GM21786 (cell line): Measurements from ENCODE around the gene DCX.

Source experiments
- ATAC-seq: cut with Tn5 transposase; IDR thresholded peaks from one replicate; pipeline ENCODE4 v1.9.1; 2021; ENCODE audit not compliant: unreplicated experiment

The DCX gene

DNA sequence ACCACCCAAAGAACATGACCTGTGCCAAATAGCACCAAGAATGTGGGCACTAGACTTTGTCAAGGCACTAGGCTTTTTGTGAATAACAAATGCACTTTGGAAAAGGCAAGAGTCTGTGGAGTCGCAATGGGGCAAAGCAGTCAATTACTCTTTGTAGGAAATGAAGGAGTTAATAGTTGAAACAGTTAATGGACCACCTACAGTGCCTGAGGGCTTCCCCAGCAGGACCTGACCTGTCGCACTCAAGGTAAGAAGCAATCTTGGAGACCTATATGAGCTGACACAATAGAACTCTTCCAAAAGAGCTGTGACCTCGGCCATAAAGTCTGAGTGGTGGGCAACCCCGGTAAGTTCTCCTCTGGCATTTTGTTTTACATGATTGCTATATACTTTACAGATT lies 92.5 kb downstream of the DCX start:
- no peak for ATAC-seq

DNA sequence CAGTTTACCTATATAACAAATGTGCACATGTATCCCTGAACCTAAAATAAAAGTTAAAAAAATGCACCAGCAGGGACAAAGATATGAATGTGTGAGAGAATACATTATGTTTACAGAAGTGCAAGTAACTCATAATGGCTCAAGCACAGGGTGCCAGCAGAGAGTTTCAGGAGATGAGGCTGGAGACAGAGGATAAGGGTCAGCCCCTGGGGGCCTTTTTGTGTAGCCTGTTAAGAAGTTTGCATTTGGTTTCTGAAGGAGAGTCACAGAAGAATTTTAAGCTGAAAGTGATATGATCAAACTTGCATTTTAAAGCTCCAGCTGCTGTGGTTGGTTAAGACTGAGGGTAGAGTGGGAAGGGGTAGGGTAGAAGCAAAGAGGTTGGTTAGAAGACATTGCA lies 93.1 kb downstream of the DCX start:
- no peak for ATAC-seq

DNA sequence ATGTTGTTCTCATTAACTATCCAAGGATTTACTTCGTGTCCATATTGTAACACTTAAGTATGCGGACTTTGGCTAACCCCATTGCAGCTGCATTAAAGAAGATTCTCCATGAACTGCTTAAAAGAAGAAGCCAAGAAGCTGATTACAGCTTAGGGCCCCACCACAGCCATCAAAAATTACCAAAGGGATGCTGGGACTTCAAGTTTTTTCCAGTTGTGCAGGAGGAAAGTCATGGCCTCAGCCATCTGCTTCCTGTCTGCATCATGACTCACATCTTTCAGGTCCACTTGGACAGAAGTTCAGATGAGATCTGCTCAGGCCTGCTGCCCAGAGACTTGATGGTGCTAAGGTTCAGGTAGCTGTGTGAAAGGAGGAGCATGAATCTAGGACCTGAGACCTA lies 102.9 kb downstream of the DCX start:
- ATAC-seq = no peak

DNA sequence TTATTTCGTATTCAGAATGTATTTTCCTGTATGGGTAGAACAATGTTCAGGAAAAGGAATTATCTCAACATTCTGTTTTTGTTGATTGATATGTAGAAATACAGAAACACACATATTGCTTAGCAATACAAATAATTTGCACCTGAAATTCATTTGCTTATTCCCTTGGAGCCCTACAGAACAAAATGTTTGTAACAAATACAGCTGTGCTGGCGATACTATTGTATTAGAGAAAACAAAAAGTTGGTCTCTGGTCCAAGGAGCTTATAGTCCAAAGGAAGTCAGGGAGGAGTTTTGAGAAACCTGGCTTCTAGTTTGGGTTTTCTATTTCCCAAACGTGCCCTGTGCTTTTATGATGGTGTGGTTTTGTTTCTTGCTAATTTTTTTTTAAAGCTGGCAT lies 104.0 kb downstream of the DCX start:
- no peak for ATAC-seq

DNA sequence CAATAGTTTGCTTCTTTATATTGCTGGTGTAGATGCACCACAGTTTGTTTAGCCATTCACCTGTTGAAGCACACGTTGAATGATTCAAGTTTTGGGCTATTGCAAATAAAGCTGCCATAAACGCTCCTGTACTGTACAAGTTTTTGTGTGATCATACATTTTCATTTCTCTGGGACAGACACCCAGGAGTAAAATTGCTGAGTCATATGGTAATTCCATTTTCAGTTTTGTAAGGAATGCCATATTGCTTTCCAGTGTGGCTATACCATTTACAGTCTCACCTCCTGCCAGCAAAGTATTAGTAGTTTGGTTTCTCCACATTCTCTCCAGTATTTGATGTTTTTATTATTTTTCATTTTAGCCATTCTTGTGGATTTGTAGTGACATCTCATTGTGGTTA lies 109.7 kb downstream of the DCX start:
- no peak for ATAC-seq

DNA sequence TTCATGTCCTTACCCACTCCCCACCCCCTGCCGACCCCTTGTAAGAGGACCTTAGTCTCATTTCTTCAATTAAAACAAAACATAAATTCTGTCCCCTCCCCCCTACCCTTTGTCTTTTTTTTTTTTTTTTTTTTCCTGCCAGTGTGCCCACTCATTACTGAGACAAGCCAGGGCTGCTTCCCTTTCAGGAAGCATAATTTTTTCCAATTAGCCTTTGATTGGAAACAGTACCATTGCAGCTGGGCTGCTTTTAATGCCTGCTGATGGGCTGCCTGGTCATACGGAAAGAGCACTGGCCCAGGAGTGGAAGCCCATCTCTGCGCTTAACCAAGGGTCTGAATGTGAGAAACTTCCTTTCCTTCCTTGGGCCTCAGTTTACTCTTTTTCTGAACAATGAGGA lies 123.2 kb downstream of the DCX start:
- ATAC-seq = no peak

DNA sequence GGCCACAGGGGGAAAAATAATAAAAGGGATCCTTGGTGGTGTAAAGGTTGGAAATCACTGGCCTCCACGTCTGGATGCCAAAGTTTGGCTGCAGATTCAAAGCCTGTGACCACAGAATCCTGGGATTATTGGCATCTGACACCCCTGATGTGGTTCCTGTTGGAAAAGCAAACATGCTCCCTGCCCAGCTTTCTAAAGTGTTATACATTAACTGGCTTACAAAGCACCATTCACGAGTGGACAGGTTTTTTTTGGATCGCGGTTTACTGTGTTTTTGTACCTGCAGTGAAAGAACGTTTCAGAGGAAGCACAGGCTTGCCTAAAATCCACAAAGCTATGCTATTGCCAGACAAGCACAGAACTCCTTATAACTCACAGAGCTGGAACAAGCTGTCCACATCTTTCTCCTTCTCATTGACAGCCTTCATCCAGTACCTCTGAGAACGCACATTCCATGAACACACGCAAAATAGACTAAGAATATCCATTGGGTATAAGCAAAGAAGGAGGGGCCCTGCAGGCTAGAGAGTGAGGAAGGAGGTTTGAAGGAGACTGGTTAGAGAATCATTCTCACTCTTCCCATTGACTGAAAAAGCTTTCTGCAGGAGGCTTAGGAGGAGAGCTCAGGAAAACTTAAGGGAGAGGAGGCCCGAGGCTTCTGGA lies 127.2 kb downstream of the DCX start:
- ATAC-seq = no peak

DNA sequence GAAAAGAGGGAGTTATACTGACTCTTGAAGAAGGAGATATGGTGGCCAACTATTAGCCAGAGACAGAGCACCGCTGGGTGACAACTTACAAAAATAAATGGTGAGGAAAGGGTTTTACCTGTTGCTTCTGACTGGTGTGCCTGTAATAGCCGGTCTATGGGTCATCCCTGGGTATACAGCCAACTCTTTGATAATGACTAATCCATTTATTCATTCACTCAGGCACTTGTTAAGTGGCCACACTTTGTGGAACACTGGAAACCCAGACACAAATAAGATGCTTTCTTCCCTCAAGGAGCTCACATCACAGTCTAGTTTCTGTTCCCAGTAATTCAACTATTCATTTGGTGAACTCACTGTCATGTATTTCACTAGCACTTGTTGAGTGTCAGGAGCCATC lies 128.5 kb downstream of the DCX start:
- no peak for ATAC-seq

DNA sequence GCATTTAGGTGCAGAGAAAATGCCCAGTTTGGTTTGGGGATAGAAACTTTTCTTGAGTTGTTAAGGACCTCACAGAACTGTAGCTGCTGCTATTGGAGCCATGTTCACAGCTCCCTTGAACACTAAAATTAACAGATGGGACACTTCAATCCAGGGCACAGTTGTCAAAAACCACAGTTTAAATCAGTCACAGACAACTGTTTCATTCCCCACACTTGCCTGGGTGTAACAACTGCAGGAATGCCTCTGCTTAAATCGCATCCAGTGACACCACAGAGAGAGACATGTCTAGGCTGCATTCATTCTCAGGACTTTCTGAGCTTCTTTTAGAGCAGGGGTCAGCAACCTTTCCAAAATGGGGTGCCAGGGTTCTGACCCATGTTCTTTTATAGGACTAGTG lies 129.0 kb downstream of the DCX start:
- ATAC-seq = no peak

DNA sequence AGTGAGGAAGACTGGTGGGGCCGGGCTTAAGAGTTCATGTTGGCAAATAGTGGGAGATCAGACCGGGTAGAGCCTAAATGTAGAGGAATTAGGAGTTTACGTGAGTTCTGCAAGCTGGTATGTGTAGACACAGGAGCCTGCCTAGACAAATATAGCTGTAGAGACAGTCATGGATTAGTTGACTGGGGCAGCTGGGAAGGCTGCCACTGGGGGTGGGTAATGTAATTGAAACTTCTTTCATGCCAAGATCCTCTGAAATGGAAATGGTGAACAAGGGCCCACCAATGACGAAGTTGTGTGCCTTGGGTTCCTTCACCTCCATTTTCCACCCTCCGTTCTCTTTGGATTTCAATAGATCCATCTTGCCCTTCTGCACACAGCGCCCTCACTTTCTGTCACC lies 129.9 kb downstream of the DCX start:
- no peak for ATAC-seq

DNA sequence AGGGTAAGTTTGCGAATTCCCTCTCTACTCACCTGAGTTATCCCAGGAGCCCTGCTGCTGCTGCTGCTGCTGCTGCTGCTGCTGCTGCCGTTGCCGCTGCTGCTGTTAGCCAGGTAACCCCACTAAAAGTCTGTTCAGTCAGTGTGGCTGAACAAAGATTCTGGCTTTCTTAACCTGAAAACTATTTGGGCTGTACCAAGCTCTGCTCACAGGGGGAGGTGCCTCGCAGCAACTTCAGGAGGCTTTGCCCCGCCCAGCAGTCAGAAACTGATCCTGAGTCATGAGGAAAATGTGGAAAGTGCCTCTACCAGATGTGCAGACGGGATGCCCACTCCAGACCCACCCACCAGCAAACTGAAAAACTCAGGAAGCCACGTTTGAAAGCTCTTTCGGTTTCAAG lies 141.7 kb downstream of the DCX start, which contains the start of gene CAPN6:
Gene CAPN6 (minus strand): TSS at position 145 of the 400 bp plus-strand sequence. CDS start 6,547 bp downstream, outside the sequence.
- ATAC-seq = no peak

DNA sequence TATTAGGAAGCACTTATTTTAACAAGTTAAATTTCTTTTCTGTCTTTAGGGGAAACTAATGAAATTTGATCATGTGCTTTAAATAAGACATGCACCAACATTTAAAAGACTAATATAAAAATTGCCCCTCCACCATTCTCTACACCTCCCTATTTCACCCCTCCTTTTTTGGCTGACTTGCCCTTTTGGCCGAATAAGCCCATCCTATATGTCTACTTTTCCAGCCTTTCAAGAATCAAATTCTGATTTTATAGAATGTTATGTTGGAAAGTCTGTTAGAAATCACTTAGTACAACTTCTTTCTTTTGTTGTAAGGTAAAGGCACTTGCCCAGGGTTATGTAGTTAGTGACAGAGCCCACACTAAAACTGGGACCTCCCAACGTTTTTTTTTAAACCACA lies 143.5 kb downstream of the DCX start:
- ATAC-seq = no peak

DNA sequence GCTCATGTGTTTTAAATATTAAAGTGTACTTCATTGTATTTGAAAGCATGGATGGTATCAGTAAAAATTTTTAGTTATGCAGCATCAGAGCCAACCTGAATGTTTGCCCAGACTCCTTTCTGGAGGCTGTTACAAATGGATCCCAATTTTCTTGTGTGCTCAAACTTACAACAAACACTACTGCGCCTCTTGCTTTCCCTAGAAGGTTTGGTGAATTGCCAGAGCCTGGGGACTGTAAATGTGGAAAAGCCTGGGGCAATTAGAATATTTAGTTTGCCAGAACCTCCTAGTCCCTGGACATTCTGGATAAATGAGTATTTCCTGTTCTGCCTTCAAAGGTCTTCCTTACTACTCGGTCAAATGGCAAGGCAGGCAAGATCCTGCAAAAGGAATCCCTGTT lies 146.5 kb downstream of the DCX start:
- no peak for ATAC-seq

DNA sequence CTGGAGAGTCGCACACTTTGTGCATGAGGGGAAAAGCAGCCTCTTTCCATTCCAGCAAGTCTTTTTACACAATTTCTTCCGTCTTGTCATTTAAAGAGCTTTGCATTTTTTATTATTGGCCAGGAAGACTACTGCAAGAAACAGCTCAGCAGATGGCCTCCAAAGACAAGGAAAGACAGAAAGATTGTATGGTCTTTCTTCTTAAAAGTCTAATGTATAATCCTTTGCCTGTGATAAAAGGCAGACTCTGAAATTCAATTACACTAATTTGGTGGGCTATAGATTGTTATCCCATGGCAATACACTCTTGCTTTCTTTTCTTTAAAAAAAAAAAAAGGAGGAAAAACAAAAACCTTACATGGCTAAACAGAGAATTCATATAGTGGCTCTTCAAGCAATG lies 147.6 kb downstream of the DCX start:
- ATAC-seq = no peak

DNA sequence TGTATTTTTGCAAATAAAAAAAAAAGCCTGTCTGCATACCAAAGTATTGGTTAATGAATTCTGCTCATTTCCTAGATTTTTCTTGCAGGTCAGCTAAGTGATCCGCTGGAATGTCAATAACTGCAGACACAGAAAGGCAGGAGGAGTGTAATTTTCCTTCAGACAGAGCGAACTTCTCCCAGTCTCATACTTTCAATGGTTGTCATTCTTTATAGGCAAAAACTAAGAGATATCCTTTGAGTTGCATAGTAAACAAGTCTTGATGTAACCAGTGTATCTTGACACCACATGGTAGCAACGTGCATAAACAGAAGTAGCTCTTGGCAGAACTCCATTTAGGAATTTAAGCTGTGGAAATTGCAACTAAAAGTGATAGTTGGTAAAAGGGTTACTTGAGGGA lies 149.9 kb downstream of the DCX start:
- ATAC-seq = no peak

DNA sequence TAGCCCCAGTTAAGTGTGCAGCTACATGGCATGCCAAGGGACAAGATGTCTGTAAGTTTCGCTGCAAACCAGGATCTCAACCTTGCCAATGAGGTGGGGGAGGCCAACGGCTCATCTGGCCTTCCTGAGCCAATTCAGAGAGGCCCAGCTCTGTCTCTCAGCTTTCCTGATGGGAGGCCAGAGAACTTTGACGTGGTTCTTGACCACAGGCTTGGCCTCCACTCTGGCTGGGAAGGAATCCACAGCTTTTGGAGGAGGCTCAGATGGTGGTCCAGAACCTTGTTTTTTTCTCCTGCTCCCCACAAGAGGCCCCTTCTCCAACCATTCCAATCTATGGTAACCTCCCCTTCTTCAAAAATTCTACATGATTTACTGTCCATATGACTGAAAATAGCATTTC lies 151.5 kb downstream of the DCX start:
- no peak for ATAC-seq

DNA sequence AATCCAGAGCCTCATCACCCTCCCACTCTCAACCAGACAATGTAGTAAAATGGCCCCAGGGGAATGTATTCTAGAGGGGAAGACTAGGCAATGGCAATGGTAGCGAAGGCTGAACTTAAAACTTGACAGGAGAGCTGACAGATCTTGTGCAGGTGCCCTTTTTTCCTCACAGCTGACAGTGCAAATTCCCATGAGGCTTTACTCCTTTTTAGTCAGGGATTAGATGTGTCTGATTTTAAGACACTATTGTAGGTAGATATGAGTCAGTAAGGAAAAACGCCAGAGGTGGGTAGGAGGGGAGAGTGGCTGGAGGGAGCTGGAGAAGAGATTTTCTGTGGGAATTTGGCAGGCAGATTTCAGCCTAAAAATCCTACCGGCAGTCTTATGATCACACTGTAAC lies 152.4 kb downstream of the DCX start:
- no peak for ATAC-seq

DNA sequence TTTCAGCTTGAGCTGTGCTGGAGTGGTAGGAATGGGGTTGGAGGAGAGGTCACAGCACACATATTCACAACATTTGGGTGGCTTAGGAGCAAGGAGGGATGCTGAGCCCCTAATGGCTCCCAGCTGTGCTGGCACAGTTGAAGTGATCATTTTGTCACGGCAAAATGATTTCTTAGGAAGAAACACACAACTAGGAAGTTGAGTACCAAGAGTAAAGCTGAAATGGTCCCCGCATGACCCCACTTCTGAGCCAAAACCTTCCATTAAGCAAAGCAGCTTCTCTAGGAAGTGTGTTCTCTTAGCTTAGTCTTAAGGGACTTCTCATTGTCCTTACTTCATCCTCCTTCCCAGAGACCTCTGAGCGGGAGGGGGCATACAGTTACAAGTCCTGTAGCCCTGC lies 154.3 kb downstream of the DCX start:
- ATAC-seq = no peak

DNA sequence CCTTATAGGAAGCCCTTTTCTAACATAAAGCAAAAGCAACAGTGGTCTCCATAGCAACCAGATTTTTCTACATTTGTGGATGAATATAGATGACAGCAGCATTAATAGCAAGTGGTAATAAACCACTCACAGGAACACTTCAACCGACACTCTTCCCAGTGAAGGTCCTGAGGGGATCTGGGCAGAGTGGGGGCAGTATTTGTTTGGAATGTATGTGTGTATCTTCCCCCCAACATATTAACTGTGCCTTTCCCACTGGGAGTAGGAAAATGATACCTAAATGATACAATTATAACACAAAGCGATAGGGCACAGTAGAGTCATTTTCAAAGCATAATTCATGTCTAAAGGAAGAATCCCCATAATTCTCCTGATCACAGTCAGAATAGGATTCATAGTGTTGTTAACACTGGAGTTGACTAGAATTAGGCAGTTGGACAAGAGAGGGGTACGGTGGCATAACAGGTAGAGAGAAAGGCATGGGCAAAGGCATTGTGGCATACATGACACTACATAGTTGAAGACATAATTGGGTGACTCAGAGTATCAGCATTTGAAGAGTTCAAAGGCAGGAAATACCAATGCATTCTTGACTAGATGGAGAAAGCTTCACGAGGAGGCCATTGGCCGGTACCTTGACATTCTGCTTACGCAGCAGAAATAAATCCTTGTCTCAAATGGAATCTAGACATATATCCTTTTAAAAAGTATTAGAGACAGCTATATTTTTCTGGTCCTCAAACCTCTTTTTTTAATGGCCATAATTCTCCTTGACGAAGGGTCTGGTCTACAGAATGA lies 156.9 kb downstream of the DCX start:
- no peak for ATAC-seq

DNA sequence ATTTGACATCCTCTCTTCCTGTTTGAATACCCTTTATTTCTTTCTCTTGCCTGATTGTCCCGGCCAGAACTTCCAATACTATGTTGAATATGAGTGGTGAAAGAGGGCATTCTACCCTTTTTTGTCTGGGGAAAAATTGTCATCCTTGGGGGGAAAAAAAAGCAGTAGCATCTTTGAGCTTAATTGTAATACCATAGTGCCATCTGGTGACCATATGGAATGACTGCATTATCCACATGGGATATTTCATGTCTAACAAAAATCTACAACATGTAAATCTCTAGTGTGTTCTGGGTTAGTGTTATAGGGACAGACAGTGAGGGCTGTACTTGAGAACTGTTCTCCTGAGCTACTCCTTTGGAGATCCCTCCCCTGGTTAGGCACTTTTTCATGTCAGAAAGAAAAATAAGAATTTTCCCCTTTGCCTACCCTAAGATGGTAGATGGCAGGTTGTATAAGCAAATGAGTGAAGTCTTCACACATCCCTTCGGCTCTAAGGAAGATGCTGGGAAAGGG lies 167.7 kb downstream of the DCX start:
- ATAC-seq = no peak
